Spinal cord (tissue), 10 donors: ENCODE results near the gene PRKCZ. TPM values are rescaled to one million over a fixed set of nuclear protein-coding genes. Genes with fewer than 3 reads are reported as not detected.

Source experiments
- DNase-seq, 6 donors: peaks; one replicate each; pipeline versions ENCODE4 v3.0.0 to v3.0.0-alpha.2; 2013 to 2015; ENCODE audit warnings: low spot score in 6 of 6, low read depth in 4 of 6
- H3K27ac ChIP-seq: one replicate; pipeline ENCODE4 v1.5.1; 2013; ENCODE audit warnings: low read depth, low read length, control low read depth
- H3K27me3 ChIP-seq: one replicate; pipeline ENCODE4 v1.6.1; 2013; ENCODE audit warnings: low read length; ENCODE audit not compliant: control insufficient read depth, insufficient read depth
- H3K36me3 ChIP-seq: one replicate; pipeline ENCODE4 v1.6.1; 2013; ENCODE audit warnings: low read length; ENCODE audit not compliant: control insufficient read depth, insufficient read depth
- H3K4me1 ChIP-seq: one replicate; pipeline ENCODE4 v1.6.1; 2013; ENCODE audit warnings: low read length; ENCODE audit not compliant: control insufficient read depth, insufficient read depth
- H3K4me3 ChIP-seq: one replicate; pipeline ENCODE4 v1.5.1; 2013; ENCODE audit warnings: low read depth, low read length, control low read depth
- H3K9me3 ChIP-seq: one replicate; pipeline ENCODE4 v1.6.1; 2013; ENCODE audit warnings: low read length; ENCODE audit not compliant: control insufficient read depth, insufficient read depth
- WGBS: methylation state at CpG from one replicate; pipeline ENCODE4 v1.1.5; 2013; ENCODE audit warnings: missing lambda C conversion rate; ENCODE audit not compliant: insufficient coverage; 5-methylcytosine and 5-hydroxymethylcytosine counted together
- polyA plus RNA-seq, 2 donors: library from polyadenylated mRNA; unstranded; fragments of 120-200 nt; gene quantifications; one replicate each; pipeline ENCODE4 v1.2.1, GENCODE V29; 2013; ENCODE audit not compliant: insufficient read length in 2 of 2
- total RNA-seq, 2 donors: library from RNA; depleted of rRNA in 1 of 2; stranded (reverse); fragments of 120-200 nt in 1 of 2; fragments of >200 nt in 1 of 2; gene quantifications; one replicate each; pipeline versions ENCODE4 v1.2.3 to v1.2.4, GENCODE V29; 2013 to 2014
- donor health status: healthy.

Gene PRKCZ
- total and polyA plus RNA-seq, 4 donors, result 33.2 to 131 (median 93.1) TPM

DNA sequence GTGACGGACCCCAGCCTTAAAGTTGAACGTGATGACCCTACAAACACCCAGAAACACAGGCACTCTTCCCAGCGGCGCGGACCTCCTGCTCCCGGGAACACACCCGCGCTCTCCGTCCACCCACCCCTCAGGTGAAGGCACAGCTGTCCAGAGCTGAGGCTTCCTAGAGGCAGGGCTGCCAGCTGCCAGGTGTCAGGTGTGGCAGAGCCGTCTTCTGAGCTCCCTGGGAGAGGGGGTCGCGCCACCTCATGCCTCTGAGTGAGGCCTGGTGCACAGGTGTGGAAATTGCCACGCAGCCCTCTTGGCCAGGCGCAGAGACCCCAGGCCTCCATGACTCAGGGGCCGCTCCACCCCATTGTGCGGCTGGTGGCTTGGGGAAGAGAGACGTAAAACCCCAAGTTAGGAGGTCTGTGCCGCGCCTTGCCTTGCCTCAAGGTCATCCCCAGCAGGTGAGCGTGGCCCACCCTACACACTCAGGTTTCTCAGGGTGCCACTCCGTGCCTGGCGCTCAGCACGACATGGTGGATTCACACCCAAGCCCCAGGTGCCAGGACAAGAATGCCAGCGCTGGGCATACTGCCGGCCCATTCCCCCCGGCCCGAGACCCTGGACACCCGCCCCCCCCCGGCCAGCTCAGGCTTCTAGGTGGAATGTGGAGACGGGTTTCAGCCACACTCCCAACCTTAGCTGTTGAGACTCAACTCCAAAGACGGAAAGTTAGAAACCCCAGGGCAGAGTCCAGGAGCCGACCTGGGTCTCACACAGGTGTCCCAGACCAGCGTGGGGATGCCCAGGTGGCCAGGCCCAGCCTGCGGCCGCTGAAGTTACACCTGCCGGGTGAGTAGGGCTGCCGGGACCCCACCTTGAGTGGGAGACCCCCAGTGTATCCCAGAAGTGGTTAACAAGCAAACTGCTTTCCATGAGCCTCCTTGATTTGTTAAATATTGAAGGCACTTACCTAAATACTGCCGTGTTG is 136.0 kb downstream of the PRKCZ start:
- Histone ChIP-seq H3K9me3 (no peaks in the 10 kb centered on the region), H3K27ac (no peak overlapping the region), H3K36me3 (peaks cover 86% of the 10 kb centered on the region), H3K4me1 (peaks cover 24% of the 10 kb centered on the region), H3K27me3 (no peaks in the 10 kb centered on the region), H3K4me3 (no peak overlapping the region)
- WGBS, result 92% methylated on average over 29 of the region's 38 CpGs
- DNase-seq, result no peak

DNA sequence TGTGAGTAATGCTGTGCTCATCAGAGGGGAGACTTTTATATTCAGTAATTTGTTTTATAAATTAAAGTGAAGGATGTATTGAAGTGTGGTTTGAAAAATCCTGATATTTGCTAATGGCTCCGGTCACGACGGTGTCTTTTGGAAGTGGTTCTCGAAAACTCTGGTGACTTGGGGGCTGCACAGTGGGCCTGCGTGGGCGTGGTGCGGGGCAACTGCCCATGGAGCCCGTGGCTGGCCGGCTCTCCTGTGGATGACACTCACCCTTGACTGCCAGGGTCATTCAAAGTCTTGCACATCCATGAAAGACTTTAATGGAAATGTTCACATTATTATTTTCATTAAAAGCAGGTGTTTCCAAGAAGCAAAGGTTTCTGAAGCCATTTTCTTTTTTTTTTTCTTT is 136.7 kb downstream of the PRKCZ start:
- no peaks in the 10 kb centered on the region for H3K9me3 ChIP-seq
- no peak overlapping the region for H3K27ac ChIP-seq
- H3K27me3 ChIP-seq, result no peaks in the 10 kb centered on the region
- H3K4me1 ChIP-seq, result peaks cover 30% of the 10 kb centered on the region
- DNase-seq, result no peak
- peaks cover 83% of the 10 kb centered on the region for H3K36me3 ChIP-seq
- no peak overlapping the region for H3K4me3 ChIP-seq
- 97% methylated on average over 8 of the region's 9 CpGs for WGBS

GRCh38 chr1:2187619-2188018 is 137.4 kb downstream of the PRKCZ start:
- no peaks in the 10 kb centered on the region for H3K9me3 ChIP-seq
- H3K36me3 ChIP-seq, result peaks cover 83% of the 10 kb centered on the region
- 83% methylated on average over 13 of the region's 13 CpGs for WGBS
- peak overlapping the region; percentile 57 for H3K27ac ChIP-seq
- DNase-seq, result no peak
- peaks cover 37% of the 10 kb centered on the region for H3K4me1 ChIP-seq
- H3K27me3 ChIP-seq, result no peaks in the 10 kb centered on the region
- H3K4me3 ChIP-seq, result no peak overlapping the region

- H3K27ac ChIP-seq, result peak overlapping the region; percentile 57
- WGBS, result 82% methylated on average over 16 of the region's 16 CpGs
Measured at GRCh38 chr1:2188336-2188735, 138.1 kb downstream of the PRKCZ start.

DNA sequence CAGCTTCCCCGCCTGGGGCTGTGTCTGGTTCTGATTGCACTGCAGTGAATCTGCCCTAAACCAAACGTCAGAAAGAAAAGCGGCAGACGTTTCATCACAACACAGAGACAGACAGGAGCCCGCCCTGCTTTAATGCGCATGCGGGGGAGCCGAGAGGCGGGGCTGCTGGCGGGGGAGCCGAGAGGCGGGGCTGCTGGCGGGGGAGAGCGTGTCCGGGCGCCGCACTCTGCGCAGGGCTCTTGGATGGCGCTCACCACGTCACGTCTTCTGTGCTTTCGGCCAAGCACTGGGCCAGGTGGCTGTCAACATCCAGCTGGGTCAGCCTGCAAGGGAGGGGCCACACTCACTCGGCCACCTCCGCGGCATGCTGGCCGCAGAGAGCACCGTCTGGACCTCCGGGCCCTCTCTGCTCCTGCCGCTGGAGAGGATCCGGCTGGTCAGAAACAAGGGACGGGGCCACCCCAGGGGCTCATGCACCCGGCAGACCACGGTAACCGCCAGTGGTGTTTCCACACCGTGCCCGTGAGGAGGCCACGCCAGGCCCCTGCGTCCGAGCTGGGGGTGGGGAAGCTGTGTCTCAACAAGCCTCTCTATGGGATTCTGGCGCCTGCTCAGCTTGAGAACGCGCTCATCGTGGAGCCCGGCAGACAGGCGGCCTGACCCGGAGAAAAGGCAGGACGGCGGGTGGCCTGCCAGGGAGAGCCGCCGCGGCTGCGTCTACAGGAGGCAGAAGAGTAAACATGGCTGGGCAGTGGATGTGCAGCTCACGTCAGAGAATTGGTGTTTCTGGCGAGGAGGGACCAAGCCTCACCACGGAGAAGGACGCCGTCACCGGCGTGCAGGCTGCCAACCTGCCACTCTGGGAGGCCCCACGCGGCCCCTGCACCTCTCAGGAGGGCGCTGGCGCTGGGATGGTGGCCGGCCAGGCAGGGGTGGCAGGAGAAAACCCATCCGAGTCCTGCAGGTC is 139.5 kb downstream of the PRKCZ start:
- Histone ChIP-seq H3K27ac (peak overlapping the region; percentile 91), H3K9me3 (no peaks in the 10 kb centered on the region), H3K27me3 (no peaks in the 10 kb centered on the region), H3K4me1 (peaks cover 52% of the 10 kb centered on the region), H3K4me3 (peak overlapping the region; percentile 45), H3K36me3 (peaks cover 77% of the 10 kb centered on the region)
- peak in 4 of 6 donors; percentile 85 to 98 (median 94) for DNase-seq
- WGBS, result 6% methylated on average over 65 of the region's 65 CpGs

More at GRCh38 chr1:2188336-2188735, 138.1 kb downstream of the PRKCZ start:
- Histone ChIP-seq H3K4me1 (peaks cover 44% of the 10 kb centered on the region), H3K27me3 (no peaks in the 10 kb centered on the region), H3K36me3 (peaks cover 85% of the 10 kb centered on the region), H3K9me3 (no peaks in the 10 kb centered on the region), H3K4me3 (no peak overlapping the region)
- DNase-seq, result no peak

DNA sequence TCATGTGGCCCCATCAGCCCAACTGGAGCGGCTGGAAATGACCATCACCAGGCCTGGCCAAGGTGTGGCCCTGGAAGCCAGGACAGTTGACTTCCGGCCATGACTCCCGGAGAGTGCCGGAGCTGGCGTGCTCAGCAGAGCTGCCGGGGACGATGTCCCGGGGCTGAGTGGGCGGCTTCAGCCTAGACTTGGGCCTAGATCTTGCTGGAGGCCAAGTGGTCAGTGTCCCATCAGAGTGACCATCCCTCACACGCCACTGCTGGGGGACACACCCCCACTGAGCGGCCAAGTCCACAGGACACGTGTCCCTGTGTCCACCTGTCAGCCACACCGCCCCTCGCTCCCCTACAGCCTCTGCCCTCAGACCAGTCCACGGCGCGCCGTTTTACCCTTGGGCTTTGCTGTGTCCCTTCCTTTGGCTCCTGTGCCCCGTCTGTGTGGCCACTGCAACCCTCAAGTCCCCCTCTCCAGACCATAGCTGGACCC is 140.3 kb downstream of the PRKCZ start:
- peak in 1 of 6 donors; percentile 15 for DNase-seq
- H3K36me3 ChIP-seq, result peaks cover 69% of the 10 kb centered on the region
- H3K9me3 ChIP-seq, result no peaks in the 10 kb centered on the region
- no peaks in the 10 kb centered on the region for H3K27me3 ChIP-seq
- H3K4me3 ChIP-seq, result no peak overlapping the region
- H3K27ac ChIP-seq, result peak overlapping the region; percentile 91
- peaks cover 60% of the 10 kb centered on the region for H3K4me1 ChIP-seq
- 93% methylated on average over 19 of the region's 19 CpGs for WGBS

DNA sequence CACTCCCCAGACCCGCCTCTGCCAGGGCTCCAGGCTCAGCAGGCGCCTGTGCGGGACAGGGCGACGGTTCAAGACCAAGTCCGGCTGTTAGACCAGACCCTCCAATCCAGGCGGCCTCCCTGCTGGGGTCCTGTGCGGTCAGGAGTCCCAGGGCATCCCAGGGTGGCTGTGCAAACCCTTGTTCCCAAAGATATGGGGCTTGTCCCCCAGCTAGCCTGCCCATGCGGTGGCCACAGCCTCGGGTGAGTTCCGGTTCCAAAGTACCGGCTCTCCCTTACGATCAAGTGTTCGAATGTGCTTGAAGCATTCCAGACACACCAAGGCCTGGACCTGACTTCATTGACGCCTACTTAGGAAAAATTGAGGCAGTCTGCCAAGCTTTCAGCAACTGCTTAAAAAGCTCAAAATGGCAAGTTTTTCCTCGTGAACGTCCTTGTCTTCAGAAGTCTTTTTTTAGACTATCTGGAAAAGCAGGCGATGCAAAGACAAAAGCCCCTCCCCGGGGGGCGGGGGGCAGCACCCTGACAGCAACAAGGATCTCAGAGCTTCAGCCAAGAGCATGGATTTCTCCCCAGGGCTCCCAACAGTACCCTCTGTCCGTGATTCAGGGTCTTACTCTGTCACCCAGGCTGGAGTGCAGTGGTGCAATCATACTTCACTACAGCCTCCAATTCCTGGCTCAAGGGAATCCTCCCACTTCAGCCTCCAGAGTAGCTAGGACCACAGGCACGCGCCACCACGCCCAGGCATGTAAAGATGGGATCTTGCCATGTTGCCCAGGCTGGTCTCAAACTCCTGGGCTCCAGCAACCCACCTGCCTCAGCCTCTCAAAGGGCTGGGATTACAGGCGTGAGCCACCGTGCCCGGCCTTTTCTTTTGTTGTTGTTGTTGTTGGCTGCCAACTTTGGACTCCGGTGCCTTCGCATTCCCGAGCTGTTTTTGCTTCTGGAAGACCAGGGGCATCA is 142.1 kb downstream of the PRKCZ start:
- DNase-seq, result peak in 2 of 6 donors; percentile 25 to 75
- Histone ChIP-seq H3K4me1 (peaks cover 70% of the 10 kb centered on the region), H3K4me3 (no peak overlapping the region), H3K27ac (peak overlapping the region; percentile 76), H3K9me3 (no peaks in the 10 kb centered on the region), H3K36me3 (peaks cover 57% of the 10 kb centered on the region), H3K27me3 (no peaks in the 10 kb centered on the region)
- WGBS, result 73% methylated on average over 28 of the region's 30 CpGs

DNA sequence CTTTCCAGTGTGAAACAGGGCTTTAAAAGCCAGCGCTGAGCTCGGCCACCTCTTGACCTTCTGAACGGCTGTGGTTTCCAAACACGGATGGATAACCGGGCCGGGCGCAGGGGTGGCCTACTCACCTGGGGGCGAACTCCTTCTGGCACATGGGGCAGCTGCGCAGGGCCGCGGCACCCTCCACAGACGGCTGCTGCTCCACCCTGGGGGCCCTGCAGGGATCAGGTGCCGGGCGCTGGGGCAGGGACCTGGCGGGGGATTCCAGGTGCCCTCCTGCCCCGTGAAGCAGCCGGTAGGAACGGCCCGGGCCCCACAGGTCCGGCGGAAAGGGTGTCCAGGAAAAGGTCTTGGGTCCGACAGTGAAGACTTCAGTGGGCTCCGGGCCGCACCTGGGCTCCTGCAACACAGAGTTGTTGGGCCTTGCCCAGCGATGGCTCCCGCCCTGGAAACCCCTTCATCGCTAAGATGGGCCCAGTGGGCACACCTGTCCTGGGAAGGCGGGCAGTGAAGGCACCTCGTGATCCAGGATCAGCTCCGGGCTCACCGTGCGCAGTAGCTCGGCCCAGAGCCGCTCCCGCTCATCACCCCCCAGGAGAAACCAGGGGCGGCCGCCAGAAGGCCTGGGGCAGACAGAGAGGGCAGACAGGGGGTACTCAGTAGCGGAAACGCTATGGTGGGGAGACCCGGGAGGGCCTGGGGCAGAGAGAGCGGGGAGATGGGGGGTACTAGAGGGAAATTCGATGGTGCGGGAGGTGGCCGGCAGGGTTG is 143.5 kb downstream of the PRKCZ start:
- Histone ChIP-seq H3K9me3 (no peaks in the 10 kb centered on the region), H3K4me1 (peaks cover 73% of the 10 kb centered on the region), H3K4me3 (peak overlapping the region; percentile 39), H3K36me3 (peaks cover 46% of the 10 kb centered on the region), H3K27me3 (no peaks in the 10 kb centered on the region), H3K27ac (peak overlapping the region; percentile 73)
- 53% methylated on average over 44 of the region's 44 CpGs for WGBS
- peak in 2 of 6 donors; percentile 12 to 18 for DNase-seq
